GM18526 (cell line): Measurements from ENCODE around the gene FAM89A.

Experiments used
- POLR2A ChIP-seq: IDR thresholded peaks from 3 replicates; pipeline ENCODE4 v1.6.1; 2011; ENCODE audit not compliant: insufficient read length; ENCODE audit errors: extremely low read depth

Gene FAM89A

GRCh38 chr1:230982696-230983095, 57.4 kb downstream of the FAM89A start:
- no peak for TF ChIP-seq POLR2A

GRCh38 chr1:230979952-230980351, 60.1 kb downstream of the FAM89A start:
- no peak for TF ChIP-seq POLR2A

DNA sequence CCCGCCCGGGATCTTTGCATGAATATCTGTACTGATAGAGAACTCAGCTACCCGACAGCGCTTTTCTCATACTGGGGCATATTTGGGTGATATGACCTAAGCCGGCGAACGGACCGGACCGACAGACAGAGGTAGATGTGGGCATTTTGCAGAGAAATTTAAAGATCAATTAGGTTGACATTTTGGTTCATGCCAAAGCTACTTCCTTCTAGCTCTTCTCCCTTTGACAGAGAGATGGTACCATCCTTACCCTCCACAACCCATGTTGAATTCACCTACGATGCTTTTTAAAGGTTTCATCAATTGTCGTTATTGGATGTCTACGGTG, 60.7 kb downstream of the FAM89A start:
- no peak for TF ChIP-seq POLR2A

GRCh38 chr1:230978491-230979388, 61.3 kb downstream of the FAM89A start, which contains the start of the genes ARV1 and TTC13:
Gene ARV1 (plus strand): TSS chr1:230979094. CDS start chr1:230979106, 12 bp downstream.
Gene TTC13 (minus strand): TSS chr1:230978861. CDS start chr1:230978830, 31 bp downstream.
- TF ChIP-seq POLR2A = peak; percentile 82

DNA sequence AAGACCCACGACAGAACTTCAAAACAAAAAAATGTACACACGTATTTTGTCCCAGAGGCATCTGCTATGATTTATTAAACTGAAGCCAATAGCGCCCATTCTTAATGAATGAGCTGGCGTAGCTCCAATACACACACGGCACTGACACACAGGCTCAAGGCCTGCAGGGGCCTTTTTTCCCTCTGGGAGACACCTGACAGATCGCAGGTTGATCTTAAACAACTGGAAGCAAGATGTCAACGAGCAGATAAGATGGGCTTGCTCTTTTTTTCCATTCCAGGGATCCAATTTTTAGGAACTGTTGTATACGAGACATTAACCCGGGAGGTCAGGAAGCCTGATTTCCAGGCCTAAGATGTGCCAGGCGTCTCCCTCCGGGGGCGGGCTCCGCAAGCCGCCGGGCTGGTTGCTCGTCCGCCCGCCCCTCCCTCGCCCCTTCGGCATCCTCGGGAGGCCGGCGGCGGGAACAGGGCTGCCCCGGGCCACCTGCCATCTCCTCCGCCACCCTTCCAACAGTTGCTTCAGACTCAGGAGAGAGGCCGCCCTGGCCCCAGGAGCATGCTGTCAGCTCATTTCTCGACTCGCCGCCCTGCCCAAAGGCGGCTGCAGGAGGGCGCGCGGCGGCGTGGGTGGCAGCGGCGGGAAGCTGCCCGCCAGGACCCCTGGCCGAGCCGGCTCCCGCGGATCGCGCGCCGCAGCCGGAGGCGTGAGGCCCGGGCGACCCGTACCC, 62.1 kb downstream of the FAM89A start:
- no peak for TF ChIP-seq POLR2A

DNA sequence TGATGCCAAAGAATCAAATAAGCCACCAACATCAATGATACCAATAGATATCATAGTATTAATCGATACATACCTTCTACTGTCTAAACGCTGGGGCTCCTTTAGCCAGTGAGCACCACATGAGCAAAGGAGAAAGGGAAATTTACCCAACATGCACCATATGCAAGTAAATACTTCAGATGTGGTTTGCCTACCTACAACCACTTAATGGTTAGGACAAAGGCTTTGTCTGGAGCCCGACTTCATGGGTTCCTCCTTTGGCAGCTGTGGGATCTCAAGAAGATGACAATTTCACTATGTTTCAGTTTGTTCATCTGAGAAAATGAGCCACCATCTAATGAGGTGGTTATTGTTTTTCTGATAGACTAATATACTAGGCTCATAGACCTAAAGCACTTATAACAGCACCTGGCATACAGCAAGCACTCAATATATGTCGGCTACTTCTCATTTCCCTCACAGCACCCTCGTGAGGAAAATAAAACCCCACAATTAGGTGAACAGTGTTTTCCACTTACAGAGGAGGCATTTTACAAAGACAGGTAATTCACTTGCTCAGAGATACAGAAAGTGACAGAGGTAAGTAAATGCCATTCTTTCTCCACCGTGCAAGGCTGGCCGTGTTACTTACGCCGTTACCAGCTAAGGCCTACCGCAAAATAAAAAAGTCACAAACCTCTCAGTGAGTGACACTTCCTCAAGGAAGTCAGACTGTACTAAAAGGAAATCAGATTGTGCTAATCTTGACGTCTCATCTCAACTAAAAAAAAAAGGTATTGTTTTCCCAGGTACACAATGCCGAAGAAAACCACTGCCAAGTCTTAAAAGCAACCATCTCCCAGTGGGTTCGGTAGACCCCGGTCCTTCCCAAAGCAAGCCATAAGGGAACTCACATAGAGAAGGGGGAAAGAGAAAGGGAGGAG, 63.0 kb downstream of the FAM89A start:
- TF ChIP-seq POLR2A = no peak

DNA sequence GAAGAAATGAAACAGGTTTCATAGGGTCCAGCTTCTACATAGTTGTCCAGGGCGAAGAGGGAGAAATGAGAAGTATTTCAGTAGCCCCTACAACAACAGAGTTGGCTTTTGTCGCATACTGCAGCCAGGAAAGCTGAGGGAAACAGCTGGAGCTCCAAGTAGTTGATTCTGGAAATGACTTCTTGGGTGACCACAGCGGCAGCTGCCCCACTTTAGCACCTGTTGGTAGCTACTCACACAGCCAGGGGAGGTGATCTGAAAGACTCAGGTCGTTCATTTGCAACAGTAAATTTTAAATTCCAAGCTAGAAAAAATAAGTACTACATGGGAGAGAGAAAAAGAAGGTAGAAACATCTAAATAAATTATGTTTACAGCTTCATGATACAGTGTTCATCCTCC, 63.7 kb downstream of the FAM89A start:
- TF ChIP-seq POLR2A = no peak

GRCh38 chr1:230975636-230976035, 64.4 kb downstream of the FAM89A start:
- TF ChIP-seq POLR2A = no peak

GRCh38 chr1:230972855-230973271, 67.2 kb downstream of the FAM89A start:
- TF ChIP-seq POLR2A = no peak

- TF ChIP-seq POLR2A = no peak
These were observed 68.3 kb downstream of the FAM89A start for GRCh38 chr1:230971771-230972170.

DNA sequence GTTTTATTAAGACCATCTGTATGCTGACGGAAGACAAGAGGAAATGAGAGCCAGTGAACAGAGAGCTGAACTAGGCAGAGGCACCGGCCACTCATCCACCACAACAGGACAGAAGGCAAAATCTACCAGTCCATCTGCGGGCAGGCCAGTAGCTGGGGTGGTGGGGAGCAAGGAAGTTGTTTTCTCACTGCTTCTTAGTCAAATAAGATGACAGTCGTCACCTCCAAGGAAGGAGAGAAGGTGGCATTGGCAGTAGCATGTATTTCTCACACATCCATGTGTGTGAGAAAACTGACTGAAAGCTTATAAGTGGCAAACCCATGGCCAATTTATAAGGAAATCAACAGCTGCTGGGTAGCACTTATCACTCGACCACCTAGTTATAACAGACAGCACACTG, 69.6 kb downstream of the FAM89A start:
- no peak for TF ChIP-seq POLR2A
